Activated T-cell treated with anti-CD3 and anti-CD28 coated beads for 24 hours (primary cell): ENCODE results near the gene SCAF8.
A peak's percentile ranks its signal among the peaks of the same experiment; 100 is the strongest.
"Not testable (repeated sequence)": the region's sequence is repeated elsewhere in the genome, so short reads cannot be mapped to it uniquely, and the experiment has no call there.

Source experiments
- DNase-seq: peaks from one replicate; pipeline ENCODE4 v3.0.0-alpha.2; 2020; ENCODE audit warnings: low read depth

The SCAF8 gene

GRCh38 chr6:154733626-154734382 is 588 bp downstream of the SCAF8 start:
- peak; percentile 83 for DNase-seq

DNA sequence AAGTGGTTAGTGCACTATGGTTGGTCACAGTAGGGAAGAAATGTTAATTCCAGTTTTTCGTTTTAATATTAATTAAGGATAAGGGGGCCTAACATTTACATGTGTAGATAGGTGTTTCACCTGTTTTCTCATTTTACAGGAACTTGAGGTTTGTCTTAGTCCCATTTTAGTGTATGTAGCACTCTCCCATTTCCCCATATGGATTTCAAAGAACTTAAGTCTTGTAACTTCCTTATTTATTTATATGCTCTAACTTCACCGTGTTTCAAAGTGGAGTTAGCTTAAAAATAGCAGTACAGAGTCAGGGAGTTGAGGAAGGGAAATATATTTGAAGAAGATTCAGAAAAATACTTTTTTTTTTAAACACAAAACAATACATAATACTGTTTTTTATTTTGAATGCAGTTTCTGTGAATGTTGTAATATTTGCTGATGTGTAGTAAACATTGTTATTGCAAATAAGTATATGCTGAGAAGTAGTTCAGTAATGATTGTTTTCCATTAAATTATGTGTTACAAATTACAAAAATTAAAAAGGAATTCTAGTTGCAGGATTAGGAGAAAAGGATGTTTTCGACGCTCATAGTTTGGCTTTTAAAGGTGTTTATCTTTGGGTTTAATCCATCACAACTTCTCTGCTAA is 3.5 kb downstream of the SCAF8 start:
- no peak for DNase-seq

DNA sequence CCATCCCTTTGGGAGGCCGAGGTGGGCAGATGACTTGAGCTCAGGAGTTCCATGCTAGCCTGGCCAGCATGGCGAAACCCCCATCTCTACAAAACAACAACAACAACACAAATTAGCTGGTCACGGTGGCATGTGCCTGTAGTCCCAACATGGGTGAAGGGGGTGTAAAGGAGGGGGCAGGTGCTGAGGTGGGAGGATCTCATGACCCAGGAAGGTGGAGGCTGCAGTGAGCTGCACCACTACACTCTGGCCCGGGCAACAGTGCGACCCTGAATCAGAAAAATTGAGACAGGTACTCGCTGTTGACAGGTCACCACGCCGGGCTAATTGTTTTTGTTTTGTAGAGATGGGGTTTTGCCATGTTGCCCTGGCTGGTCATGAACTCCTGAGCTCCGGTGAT is 4.2 kb downstream of the SCAF8 start:
- DNase-seq = no peak

- DNase-seq = no peak
These were observed 5.3 kb downstream of the SCAF8 start for GRCh38 chr6:154738551-154738961.

GRCh38 chr6:154740658-154741057 is 7.4 kb downstream of the SCAF8 start:
- no peak for DNase-seq

GRCh38 chr6:154742891-154743290 is 9.7 kb downstream of the SCAF8 start:
- no peak for DNase-seq

GRCh38 chr6:154744029-154744745 is 11.0 kb downstream of the SCAF8 start:
- DNase-seq = not testable (repeated sequence)

DNA sequence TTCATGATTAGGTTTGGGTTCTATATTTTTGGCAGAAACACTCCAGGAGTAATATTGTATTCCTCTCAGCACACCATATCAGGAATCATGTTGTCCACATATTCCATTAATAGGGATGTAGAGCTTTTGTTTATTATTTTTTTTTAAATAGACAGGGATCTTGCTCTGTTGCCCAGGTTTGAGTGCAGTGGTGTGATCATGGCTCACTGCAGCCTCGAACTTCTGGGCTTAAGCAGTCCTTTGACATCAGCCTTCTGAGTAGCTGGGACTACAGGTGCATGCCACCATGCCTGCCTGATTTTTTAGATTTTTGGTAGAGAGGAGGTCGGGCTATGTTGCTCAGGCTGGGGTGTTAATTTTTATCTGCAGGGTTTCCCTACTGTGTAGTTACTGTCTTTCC is 12.0 kb downstream of the SCAF8 start:
- DNase-seq = no peak

DNA sequence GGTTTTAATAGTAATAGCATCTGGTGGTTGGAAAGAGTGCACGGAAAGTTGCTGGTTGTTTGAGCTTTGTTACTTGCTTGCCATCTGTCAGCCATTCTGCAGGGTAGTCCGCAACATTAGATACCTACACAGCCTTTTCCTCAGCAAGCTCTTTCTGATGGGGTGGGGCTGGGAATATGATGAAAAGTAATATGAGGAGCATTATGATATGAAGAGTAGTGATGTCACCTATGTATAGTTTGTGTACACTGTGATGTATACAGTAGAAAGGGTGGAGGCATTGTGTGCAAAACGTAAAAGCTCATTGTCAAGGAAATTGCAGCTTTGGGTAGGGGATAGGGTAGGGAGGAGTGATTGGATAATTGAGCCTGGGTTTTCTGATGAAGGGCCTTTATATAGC is 16.1 kb downstream of the SCAF8 start:
- DNase-seq = no peak

DNA sequence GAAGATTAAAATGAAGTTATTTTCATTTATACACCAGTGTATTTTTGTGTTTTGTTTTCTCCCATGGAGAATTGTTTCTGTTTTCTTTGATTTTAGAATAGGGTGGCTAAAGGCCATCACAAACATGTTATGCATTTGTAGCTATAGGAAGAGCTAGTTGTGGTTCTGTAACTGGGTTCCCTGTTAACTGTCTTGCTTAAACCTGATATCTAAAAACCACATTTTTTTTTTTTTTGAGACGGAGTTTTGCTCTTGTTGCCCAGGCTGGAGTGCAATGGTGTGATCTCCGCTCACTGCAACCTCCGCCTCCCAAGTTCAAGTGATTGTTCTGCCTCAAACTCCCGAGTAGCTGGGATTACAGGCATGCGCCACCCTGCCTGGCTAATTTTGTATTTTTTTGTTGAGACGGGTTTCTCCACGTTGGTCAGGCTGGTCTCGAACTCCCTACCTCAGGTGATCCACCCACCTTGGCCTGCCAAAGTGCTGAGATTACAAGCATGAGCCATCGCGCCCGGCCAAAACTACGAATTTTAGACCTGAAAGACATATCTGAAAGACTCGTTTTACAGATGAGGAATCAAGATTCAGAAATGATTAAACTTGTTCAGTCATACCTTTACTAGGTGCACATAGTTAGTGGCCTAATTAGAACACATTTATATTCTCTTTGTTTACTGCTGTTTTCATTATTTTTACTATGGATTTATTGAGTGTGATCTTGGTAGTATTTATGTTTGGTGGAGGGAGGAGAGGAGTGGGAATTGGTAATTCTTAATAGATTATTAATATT is 18.0 kb downstream of the SCAF8 start:
- no peak for DNase-seq

DNA sequence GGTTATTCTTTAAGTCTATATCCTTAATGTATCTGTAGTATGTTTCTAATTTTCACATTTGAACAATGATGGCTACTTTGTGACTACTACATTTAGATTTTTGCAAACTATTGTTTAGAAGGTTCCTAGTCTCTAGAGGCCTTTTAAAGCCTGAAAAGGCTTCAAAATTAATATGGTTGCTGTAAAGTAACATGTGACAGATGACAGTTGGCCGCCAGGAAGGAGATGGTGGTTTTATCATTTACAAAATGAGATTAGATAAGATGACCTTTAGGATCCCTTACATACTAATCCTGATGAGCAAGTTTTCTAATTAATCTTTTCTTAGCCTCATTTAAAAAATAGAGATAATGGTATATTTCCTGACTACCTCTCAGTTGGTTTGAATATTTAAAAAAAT is 18.8 kb downstream of the SCAF8 start:
- no peak for DNase-seq

DNA sequence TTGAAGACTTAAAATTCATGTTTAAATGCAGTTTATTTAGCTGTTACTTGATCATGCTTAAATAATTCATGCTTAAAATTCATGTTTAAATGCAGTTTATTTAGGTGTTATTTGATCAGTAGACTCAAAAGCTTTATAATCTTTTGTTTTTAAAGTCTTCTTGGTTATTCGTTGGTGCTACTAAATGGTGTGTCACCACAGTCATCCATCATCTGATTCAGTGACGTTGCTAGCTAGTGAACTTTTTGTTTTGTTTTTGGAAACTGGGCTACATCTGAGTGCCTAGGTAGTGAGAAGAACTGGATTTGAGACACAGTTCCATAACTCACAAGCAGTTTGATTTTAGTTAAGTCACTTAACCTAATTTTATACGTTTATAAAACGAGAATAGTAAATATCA is 20.9 kb downstream of the SCAF8 start:
- DNase-seq = no peak

GRCh38 chr6:154757352-154758050 is 24.3 kb downstream of the SCAF8 start:
- DNase-seq = no peak

GRCh38 chr6:154758125-154758524 is 24.9 kb downstream of the SCAF8 start:
- DNase-seq = no peak

- no peak for DNase-seq
These were observed 30.4 kb downstream of the SCAF8 start for GRCh38 chr6:154763650-154764049.

GRCh38 chr6:154765273-154765672 is 32.1 kb downstream of the SCAF8 start:
- DNase-seq = no peak

GRCh38 chr6:154766288-154766687 is 33.1 kb downstream of the SCAF8 start:
- DNase-seq = no peak

DNA sequence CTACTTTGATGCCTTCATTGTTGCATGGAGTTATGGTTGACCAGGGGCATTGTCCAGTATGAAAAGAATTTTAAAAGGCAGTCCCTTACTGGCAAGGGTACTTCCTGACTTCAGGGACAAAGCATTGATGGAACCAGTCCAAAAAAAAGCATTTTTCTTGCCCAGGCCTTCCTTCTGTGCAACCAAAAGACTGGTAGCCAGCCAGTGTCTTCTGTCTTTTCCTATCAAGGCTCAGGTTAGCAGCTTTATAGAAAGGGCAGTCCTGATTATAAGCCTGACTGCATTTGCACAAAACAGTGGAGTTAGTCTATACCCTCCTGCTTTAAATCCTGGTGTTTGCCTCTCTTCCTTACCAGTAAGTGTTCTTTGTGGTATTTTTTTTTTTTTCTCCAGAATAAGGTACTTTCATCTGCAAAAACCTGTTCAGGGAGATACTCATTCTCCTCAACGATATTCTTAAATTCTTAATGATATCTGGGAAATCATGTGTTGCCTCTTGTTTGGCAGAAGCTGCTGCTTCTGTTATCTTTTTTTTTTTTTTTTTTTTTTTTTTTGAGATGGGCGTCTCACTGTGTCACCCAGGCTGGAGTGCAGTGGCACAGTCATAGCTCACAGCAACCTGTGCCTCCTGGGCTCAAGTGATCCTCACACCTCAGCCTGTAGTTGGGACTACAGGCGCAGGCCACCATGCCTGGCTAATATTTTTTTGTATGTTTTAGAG is 33.9 kb downstream of the SCAF8 start:
- DNase-seq = no peak

DNA sequence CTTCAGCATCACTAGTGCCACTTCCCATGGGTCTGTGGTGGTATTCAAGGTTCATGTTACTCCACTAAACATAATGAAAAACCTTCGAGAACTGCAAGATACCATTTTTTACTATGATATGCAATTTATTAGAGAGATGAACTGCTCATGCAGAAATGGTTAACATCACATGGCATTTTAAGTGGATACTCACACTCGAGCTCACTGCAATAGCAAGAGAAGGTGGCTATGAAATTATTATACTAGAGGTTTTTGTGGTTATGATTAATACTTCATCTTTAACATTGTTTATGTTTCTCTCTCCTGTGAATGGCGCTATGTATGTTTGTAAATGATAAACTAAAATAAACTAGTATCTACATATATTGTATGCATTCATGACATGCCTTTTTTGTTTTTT is 35.1 kb downstream of the SCAF8 start:
- no peak for DNase-seq

- DNase-seq = no peak
These were observed 40.4 kb downstream of the SCAF8 start for GRCh38 chr6:154773610-154774089.

GRCh38 chr6:154779157-154779556 is 45.9 kb downstream of the SCAF8 start:
- not testable (repeated sequence) for DNase-seq
